Measurements from ENCODE around the gene PHKA1.

DNA sequence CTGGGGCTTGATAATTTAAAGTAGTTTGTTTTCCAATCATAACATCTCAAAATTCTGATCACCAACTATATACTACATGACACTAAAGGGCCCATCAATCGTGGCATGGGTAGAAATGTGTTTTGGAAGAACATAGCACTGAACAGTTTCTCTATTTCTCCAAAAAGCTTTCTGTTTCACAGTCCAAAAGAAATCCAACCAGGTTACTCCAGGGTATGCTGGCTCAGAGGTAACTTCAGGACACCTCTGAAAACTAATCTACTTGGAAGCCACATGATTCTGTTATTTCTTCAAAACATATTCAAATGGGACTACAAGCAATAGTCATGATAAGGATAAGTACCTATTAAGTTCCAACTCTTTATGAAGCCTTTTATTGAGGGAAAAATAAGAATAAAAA is 8.3 kb downstream of the PHKA1 start:
- TF ChIP-seq, protein P1, sequence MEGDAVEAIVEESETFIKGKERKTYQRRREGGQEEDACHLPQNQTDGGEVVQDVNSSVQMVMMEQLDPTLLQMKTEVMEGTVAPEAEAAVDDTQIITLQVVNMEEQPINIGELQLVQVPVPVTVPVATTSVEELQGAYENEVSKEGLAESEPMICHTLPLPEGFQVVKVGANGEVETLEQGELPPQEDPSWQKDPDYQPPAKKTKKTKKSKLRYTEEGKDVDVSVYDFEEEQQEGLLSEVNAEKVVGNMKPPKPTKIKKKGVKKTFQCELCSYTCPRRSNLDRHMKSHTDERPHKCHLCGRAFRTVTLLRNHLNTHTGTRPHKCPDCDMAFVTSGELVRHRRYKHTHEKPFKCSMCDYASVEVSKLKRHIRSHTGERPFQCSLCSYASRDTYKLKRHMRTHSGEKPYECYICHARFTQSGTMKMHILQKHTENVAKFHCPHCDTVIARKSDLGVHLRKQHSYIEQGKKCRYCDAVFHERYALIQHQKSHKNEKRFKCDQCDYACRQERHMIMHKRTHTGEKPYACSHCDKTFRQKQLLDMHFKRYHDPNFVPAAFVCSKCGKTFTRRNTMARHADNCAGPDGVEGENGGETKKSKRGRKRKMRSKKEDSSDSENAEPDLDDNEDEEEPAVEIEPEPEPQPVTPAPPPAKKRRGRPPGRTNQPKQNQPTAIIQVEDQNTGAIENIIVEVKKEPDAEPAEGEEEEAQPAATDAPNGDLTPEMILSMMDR (IDR thresholded peaks at IDR 0.05; ENCODE audit: poor library complexity): no peak
- no peak for TF ChIP-seq EZH2phosphoT487 (IDR thresholded peaks at IDR 0.05; ENCODE audit: low read depth, severe bottlenecking, unreplicated experiment)
- no peak for TF ChIP-seq EZH2 (IDR thresholded peaks at IDR 0.05; ENCODE audit: borderline replicate concordance)

All from hepatocyte (in vitro differentiated cells).